GM18858 (cell line): ENCODE data around the gene MYBPC2.
"Not testable (repeated sequence)": the region's sequence is repeated elsewhere in the genome, so short reads cannot be mapped to it uniquely, and the experiment has no call there.

Experiments
- ATAC-seq: cut with Tn5 transposase; IDR thresholded peaks from one replicate; pipeline ENCODE4 v1.9.1; 2021; ENCODE audit not compliant: unreplicated experiment

The MYBPC2 gene

DNA sequence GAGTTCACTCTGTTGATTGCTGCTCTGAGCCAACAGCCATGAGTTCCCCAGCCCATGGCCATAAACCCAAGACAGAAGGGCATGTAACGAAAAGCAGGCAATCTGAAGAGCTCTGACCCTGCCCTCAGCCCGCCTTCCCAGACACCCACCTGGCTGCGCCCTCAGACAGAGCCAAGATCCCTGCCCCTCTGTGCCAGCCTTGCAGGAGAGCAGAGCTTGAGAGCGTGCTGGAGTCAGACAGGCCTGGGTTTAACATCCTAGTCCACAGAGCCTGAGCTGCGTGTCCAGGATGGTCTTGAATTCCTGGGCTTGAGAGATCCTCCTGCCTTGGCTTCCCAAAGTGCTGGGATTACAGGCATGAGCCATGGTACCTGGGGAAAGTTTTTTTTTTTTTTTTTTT, 24.6 kb downstream of the MYBPC2 start:
- no peak for ATAC-seq

DNA sequence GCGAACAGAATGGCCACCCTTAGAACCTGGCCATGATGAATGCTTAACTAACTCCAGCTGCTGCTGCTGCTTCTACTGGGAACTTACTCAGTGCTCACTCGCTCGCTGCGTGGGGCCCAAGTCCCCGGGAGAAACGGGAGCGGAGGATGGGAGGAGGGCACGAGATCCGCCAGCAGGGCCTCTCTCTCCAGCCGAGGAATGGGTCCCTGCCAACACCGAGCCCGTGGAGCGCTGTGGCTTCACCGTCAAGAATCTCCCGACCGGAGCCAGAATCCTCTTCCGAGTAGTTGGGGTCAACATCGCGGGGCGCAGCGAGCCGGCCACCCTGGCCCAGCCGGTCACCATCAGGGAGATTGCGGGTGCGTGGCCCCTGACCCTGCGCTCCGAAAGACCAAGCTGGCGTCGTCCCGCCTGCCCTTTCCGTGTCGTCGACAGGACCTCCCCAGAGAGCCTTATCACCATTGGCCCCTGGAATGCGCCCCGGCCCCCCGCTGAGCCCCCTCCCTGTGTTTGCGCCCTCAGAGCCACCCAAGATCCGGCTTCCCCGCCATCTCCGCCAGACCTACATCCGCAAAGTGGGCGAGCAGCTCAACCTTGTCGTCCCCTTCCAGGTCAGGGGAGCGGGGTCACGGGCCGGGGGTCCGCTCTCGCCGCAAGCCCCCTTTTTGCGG, 25.8 kb downstream of the MYBPC2 start:
- no peak for ATAC-seq

DNA sequence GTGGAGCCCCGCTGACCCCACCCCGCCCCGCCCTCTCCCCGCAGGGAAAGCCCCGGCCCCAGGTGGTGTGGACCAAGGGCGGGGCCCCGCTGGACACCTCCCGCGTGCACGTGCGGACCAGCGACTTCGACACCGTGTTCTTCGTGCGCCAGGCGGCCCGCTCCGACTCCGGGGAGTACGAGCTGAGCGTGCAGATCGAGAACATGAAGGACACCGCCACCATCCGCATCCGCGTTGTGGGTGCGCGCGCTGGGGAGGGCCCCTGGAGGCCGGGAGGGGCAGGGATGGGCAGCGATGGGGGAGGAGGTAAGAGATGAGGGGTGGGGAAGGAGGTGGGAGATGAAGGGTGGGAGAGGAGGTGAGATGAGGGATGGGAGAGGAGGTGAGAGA, 26.4 kb downstream of the MYBPC2 start:
- no peak for ATAC-seq

DNA sequence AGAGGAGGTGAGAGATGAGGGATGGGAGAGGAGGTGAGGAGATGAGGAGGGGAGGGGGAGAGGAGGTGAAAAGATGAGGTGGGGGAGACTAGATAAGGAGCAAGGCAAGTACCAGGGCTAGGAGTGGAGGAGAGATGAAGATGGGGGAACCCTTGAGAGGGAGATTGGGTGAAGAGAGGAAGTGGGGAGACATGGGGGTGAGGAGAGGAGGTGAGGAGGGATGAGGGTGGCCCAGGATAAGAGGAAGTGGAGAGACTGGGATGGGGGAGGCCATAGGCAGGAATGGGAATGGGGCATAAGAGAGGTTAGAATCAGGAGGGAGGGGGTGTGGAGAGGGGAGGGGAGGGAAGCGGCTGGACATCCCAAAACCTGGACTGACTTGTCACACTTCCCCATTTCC, 26.9 kb downstream of the MYBPC2 start:
- ATAC-seq: no peak

DNA sequence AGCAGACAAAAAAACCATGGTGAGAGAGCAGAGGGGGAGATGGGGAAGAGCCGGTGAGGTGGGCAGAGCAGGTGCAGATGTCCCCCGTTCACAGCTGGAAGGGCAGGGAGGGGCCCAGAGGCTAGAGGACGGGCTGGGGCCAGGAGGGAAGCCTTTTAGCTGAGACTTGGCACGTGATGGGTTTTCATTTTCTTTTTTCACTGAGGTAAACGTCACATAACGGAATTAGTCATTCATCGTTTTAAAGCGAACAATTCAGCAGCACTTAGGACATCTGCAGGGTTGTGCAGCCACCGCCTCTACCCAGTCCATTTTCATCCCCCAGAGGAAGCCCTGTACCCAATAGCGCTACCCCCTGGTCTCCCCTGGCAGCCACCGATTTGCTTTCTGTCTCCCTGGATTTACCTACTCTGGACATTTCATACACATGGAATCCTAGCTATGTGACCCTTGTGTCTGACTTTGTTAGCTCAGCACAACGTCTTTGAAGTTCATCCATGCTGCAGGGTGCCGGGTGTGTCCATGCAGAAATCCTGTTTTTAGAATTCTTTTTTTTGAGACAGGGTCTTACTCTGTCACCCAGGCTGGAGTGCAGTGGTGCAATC, 27.6 kb downstream of the MYBPC2 start:
- no peak for ATAC-seq

DNA sequence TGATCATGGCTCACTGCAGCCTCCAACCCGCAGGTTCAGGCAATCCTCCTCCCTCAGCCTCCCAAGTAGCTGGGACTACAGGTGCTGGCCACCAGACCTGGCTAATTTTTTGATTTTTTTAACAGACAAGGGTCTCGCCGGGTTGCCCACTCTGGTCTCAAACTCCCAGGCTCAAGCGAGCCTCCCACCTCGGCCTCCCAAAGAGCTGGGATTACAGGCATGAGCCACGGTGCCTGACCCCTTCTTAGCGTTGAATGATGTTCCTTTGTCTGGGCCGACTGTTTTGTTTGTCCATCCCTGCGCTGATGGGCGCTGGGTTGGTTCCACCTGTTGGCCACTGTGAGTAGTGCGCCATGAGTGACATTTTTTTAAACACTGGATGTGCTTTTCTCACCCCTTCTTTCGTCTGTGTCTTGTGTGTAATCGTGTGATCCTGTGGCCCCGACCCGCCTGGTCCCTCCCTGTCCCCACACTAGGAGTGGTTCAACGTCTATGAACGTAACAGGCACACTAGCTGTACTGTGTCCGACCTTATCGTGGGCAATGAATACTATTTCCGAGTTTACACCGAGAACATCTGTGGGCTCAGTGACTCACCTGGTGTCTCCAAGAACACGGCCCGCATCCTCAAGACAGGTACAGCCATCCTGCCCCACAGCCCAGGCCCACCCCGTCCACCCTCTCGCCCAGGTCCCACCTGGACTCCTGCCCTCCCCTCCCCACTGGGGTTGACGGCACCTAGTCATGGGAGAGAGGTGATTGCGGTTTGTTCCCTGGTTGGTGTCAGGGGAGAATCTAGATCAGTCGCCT, 28.6 kb downstream of the MYBPC2 start:
- ATAC-seq: no peak

DNA sequence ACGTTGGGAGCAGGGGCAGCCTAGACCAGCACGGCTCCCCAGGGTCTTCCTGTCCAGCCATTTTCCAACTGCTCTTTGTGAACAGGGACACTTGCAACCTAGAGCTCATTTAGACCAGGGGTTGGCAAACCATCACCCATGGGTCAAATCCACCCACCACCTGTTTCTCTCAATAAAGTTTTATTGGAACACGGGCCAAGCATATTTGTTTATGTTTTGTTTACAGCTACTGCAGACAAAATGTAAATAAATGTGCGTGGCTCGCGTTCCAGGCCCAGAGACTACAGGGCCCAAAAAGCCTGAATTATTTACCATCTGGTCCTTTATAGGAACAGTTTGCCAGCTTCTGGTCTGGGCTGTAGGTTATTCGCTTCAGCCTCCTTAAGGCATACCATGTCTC, 30.3 kb downstream of the MYBPC2 start:
- no peak for ATAC-seq

DNA sequence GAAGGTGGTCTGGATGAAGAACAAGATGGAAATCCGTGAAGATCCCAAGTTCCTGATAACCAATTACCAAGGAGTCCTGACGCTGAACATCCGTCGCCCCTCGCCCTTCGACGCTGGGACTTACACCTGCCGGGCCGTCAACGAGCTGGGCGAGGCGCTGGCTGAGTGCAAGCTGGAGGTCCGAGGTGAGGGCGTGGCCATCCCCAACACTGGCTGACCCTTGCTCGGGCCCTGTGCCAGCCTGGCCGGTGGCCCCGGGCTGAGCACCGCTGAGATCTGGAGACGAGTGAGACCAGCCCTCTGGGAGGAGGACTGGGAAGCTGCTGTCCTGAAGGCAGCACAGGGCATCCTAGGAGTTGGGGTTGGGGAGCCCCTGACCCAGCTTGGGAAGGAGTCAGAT, 31.7 kb downstream of the MYBPC2 start:
- ATAC-seq: no peak

DNA sequence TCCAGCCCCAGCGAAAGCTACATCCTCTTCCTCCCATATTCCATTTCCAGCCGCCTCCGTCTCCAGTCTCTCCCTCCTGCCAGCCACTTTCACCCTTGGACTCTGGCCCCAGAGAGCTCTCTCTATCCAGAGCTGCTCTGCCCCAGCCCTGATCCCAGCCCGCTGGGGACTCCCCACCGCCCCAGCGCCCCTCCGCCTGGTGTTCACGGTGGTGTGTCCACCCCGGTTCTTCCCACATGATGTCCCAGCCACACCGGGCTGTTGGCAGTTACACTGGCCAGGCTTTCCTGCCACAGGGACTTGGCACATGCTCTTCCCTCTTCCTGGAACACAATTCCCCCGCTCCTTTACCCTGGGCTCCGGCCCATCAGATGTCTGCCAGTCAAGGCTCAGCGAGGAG, 32.3 kb downstream of the MYBPC2 start:
- ATAC-seq: no peak

DNA sequence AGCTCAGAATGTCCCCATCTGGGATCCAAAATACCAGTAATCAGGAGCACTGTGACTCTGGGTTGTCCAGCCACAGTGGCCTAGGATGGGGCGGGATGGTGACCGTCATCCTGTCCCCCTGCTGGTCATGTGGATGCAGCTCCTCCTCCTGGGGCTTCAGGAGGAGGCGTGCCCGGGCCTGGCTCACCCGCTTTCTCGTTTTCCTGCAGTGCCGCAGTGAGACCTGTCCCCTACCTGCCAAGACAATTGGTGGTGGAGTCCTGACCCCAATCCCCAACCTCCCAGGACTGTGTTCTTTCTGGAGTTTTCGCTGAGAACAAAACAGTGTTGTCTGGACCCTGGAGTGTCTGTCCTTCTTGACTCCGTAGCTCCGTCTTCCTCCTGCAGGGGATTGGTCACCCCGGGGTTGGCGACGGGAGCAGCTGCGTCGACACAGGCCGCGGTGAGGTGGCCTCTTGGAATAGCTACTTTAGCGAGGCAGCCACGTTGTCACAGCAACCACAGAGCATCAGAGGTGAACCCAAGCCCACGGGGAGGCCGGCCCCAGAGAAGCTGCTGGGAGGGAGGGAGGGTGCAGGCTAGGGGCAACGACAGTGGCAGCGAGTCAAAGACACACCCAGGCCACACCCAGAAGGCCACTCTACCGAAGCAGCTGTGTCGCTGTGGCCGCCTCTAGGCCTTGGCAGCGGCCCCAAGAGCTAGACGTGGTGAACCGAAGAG, 33.5 kb downstream of the MYBPC2 start:
- no peak for ATAC-seq

DNA sequence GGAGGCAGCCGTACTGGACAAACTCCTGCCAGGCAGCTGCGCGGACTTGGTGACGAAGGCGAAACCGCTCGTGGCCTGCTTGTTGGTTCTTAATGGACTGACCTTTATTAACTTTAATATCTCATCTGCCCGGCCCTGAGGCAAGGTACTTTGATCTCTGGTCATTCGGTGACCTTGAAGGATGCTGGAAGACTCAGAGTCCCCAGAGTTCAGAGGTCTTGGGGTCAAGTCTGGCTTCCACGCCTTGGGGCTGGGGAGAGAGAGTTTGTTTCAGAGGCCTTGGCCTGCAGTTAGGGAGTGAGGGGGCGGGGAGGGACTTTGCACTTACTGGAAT, 34.0 kb downstream of the MYBPC2 start:
- ATAC-seq: no peak

DNA sequence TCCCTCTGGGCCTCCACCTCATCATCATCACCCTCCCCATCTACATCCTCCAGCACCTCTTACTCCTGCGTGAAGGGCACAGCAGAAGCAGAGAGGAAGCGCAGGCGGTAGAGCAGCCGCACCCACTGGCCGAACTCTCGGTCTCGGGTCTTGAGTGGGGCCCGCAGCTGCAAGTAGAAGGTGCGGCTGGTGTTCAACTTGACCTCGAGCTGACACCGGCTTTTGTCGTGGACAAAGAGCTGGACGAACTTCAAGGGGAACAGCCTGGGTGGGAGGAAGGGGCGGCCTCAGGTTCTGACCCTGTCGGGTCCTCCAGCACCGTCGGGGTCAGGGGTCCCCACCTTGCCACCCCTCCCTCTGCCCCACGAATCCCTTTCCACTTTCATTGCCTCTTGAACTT, 34.9 kb downstream of the MYBPC2 start:
- ATAC-seq: no peak

DNA sequence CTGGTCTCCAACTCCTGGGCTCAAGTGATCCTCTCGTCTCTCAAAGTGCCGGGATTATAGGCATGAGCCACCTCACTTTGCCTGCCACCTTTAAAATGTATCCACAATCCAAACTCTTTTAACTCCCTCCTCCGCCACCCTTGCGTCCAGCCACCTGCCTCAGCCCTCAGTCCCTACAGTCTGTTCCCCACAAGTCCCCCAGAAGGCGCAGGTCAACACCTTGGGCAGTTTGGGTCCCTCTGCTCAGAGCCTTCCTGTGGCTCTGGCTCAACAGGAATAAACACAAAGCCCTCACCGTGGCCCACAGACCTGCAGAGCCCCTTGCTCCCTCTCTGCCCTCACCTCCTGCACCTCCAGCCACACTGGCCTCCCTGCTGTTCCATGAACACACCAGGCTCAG, 36.1 kb downstream of the MYBPC2 start:
- ATAC-seq: no peak

DNA sequence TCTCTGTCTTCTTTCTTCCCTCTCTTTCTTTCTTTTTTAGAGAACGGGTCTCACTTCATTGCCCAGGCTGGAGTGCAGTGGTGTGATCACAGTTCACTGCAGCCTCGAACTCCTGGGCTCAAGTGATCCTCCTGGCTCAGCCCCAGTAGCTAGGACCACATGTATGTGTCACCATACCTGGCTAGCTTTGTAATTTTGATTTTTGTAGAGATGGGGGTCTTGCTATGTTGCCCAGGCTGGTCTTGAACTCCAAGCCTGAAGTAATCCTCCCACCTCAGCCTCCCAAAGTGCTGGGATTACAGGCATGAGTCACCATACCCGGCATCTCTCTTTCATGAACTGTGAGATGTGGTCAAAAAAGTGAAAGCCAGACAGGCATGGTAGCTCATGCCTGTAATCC, 40.6 kb downstream of the MYBPC2 start:
- not testable (repeated sequence) for ATAC-seq

DNA sequence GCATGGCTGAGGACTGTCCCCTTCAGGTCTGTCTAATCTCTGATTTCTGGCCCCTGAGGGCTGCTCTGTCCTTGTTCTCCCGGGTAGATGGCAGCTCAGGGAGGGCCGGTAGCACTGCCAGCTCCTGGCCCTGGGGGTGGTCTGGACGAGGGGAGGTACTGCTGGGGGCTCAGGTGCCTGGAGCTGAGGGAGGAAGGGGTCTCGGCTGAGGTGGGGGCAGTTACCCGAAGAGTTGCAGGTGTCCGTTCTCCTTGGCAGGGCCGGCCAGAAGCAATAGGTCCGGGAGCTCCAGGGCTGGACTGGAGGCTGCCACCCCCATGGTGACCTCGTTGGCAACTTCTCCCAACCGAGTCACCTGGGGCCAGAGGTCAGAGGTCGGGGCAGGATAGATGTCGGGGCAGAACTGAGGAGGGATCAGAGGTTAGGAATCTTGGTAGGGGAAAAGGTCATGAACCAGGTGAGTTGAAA, 42.4 kb downstream of the MYBPC2 start:
- ATAC-seq: no peak

DNA sequence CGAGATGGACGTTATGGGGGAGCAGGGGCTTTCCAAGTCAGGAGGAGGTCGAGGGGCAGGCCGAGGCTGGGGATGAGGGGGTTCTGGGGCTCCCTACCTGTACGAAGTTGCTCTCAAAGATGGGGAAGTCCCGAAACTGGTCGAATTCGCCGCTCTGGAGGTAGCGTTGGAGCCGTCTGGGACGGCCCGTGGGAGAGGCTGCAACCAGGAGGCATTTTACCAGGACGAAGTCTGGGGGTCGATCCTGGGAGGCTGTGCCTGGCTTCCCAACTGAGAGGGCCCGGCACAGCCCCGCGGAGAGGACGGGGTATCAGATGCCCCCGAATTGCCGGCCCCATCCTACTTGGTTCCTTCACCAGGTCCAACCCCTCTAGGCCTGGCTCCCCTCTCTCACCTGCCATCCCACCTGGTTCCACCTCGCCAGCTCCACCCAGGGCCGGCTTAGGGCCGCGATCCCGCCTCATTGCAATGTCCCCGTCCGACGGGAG, 43.1 kb downstream of the MYBPC2 start:
- no peak for ATAC-seq

DNA sequence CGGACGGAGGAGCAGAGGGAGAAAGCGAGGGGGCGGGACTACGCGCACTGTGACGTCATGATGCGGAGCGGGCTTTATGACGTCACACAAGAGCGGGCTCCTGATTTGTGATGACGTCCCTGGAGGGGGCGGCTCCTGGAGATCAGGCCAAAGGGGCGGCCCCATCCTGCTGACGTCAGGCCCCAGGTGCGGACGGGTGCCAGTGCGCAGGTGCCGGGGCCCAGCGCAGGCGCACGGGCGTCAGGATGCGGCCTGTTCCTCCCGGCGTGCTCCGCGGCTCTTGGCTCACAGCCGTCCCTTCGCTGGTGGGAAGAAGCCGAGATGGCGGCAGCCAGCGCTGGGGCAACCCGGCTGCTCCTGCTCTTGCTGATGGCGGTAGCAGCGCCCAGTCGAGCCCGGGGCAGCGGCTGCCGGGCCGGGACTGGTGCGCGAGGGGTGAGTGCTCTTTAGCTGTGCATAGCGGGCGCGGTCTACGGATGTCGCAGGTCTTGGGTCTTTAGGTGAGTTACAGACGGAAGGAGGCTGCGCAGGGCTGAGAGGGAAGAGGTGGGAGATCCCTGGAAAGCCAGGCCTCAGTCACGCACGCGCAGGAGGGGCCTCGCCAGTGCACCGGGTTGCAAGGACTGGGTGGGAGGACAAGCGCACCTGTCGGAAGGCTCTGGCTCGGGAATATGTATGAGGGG, 43.7 kb downstream of the MYBPC2 start, which contains the start of the genes EMC10 and GARIN5A:
Gene EMC10, plus strand, starts transcription at position 284 of the 683 bp plus-strand sequence. Its CDS starts 38 bp downstream, at position 322.
Gene GARIN5A, minus strand, starts transcription at position 625 of the 683 bp plus-strand sequence. Its CDS starts 460 bp downstream, at position 165.
- peak; percentile 57 for ATAC-seq

DNA sequence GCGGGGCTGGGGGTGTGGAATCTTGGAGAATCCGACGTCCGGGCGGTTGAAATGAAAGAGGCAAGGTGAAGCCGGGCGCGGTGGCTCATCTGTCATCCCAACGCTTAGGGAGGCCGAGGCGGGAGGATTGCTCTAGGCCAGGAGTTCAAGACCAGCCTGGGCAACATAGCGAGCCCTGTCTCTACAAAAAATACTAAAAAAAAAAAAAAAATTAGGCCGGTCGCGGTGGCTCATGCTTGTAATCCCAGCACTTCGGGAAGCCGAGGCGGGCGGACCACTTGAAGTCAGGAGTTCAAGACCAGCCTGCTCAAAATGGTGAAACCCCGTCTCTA, 44.2 kb downstream of the MYBPC2 start:
- ATAC-seq: no peak

DNA sequence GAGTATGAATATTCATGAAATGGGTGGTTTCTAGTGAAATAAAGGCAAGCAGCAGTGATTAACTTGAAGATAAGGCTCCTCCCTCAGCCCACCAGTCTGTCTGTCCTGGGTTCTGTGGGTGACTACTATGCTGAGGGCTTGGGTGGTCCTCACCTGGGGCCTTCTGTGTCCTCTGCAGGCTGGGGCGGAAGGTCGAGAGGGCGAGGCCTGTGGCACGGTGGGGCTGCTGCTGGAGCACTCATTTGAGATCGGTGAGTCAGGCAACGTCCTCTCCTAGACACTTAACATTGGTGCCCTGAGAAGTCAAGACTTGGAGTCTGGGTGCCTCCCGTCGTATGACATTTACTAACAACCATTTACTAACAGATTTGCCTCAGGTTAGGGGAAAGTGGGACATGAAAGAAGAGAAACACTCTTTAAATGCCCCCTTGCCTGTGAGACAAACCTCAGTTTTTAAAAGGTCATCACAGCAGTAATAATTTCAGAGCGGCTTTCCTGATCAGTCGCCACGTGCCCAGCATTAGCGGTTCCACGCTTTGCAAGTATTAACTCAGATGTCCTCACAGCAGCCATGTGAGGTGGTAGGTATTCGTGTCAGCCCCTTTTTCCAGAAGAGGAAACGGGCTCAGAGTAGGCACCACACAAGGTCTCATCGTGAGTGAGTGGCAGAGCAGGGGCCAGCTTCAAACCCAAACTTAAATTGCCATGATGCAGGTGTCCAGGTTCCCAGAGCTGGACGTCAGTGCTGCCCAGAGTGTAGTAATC, 45.2 kb downstream of the MYBPC2 start:
- ATAC-seq: no peak
